Neural progenitor cell (in vitro differentiated cells): ENCODE measurements around the gene TRIM22.

Experiments
- CTCF ChIP-seq: fragments of 200-600 bp; sonication (generic); IDR thresholded peaks from 2 replicates; pipeline ENCODE4 v1.5.1; 2017; ENCODE audit warnings: antibody characterized with exemption, mild to moderate bottlenecking
- EZH2 ChIP-seq: fragments of 200-600 bp; sonication (generic); IDR thresholded peaks from 2 replicates; pipeline ENCODE4 v1.6.1; 2017; ENCODE audit warnings: antibody characterized with exemption, mild to moderate bottlenecking, moderate library complexity
- EZH2phosphoT487 ChIP-seq: fragments of 200-600 bp; sonication (generic); IDR thresholded peaks from 2 replicates; pipeline ENCODE4 v1.6.1; 2017; ENCODE audit warnings: antibody characterized with exemption

- TF ChIP-seq CTCF (no peak), EZH2 (no peak), EZH2phosphoT487 (no peak)
Measured at GRCh38 chr11:5694642-5695041, 5.1 kb downstream of the TRIM22 start.
